GM12878 (cell line): ENCODE results near the gene CCDC24.

Experiments used
- EZH2 ChIP-seq: IDR thresholded peaks from 2 replicates; pipeline ENCODE4 v1.6.1; 2012; ENCODE audit warnings: low read depth, mild to moderate bottlenecking, control low read depth, inconsistent platforms, low read length, borderline replicate concordance; ENCODE audit not compliant: control insufficient read depth
- HDAC6 ChIP-seq: fragments of 200-600 bp; sonication (generic); IDR thresholded peaks from one replicate; pipeline ENCODE4 v1.8.0; 2017; ENCODE audit warnings: antibody characterized with exemption; ENCODE audit not compliant: unreplicated experiment
- HDGF ChIP-seq: fragments of 450-650 bp; IDR thresholded peaks from 2 replicates; pipeline ENCODE4 v1.6.1; 2016; ENCODE audit warnings: antibody characterized with exemption
- NR2C2 ChIP-seq: IDR thresholded peaks from 2 replicates; pipeline ENCODE4 v1.6.1; 2011; ENCODE audit warnings: borderline replicate concordance, low read depth; ENCODE audit not compliant: control insufficient read depth, insufficient read length
- NRF1 ChIP-seq: conservative IDR thresholded peaks from 2 replicates; pipeline ENCODE4 v1.6.1; 2011; ENCODE audit warnings: mild to moderate bottlenecking, low read depth, low read length, improper control_type of control experiment
- RAD21 ChIP-seq: IDR thresholded peaks from 2 replicates; pipeline ENCODE4 v1.6.1; 2011; ENCODE audit warnings: mild to moderate bottlenecking, low read depth, low read length, moderate library complexity; ENCODE audit not compliant: insufficient read depth
- SIN3A ChIP-seq: IDR thresholded peaks from 2 replicates; pipeline ENCODE4 v1.6.1; 2012; ENCODE audit warnings: low read depth, low read length, improper control_type of control experiment
- SREBF1 ChIP-seq: IDR thresholded peaks from 2 replicates; pipeline ENCODE4 v1.6.1; 2012; ENCODE audit warnings: mild to moderate bottlenecking, low read length
- TF ChIP-seq, protein P1 (sequence below), 3 experiments: IDR thresholded peaks in 2 of 3; conservative IDR thresholded peaks in 1 of 3; 2 replicates each; pipeline ENCODE4 v1.5.1; 2011; ENCODE audit warnings: low read depth in 3 of 3, low read length in 3 of 3, mild to moderate bottlenecking in 3 of 3, control low read depth in 2 of 3, moderate library complexity in 2 of 3, inconsistent platforms in 1 of 3, mixed read lengths in 1 of 3; ENCODE audit not compliant: control insufficient read depth in 2 of 3, insufficient read depth in 1 of 3; ENCODE audit errors: extremely low read depth in 1 of 3
- TF ChIP-seq, protein P2 (sequence below): IDR thresholded peaks from 2 replicates; pipeline ENCODE4 v1.6.1; 2012; ENCODE audit warnings: low read depth, low read length, improper control_type of control experiment
- TF ChIP-seq, protein P3 (sequence below): IDR thresholded peaks from 2 replicates; pipeline ENCODE4 v1.6.1; 2012; ENCODE audit warnings: improper control_type of control experiment, low read depth, low read length; ENCODE audit not compliant: insufficient replicate concordance
- TF ChIP-seq, protein P4 (sequence below): IDR thresholded peaks from 2 replicates; pipeline ENCODE4 v1.6.1; 2012; ENCODE audit warnings: low read depth, low read length, improper control_type of control experiment

DNA sequence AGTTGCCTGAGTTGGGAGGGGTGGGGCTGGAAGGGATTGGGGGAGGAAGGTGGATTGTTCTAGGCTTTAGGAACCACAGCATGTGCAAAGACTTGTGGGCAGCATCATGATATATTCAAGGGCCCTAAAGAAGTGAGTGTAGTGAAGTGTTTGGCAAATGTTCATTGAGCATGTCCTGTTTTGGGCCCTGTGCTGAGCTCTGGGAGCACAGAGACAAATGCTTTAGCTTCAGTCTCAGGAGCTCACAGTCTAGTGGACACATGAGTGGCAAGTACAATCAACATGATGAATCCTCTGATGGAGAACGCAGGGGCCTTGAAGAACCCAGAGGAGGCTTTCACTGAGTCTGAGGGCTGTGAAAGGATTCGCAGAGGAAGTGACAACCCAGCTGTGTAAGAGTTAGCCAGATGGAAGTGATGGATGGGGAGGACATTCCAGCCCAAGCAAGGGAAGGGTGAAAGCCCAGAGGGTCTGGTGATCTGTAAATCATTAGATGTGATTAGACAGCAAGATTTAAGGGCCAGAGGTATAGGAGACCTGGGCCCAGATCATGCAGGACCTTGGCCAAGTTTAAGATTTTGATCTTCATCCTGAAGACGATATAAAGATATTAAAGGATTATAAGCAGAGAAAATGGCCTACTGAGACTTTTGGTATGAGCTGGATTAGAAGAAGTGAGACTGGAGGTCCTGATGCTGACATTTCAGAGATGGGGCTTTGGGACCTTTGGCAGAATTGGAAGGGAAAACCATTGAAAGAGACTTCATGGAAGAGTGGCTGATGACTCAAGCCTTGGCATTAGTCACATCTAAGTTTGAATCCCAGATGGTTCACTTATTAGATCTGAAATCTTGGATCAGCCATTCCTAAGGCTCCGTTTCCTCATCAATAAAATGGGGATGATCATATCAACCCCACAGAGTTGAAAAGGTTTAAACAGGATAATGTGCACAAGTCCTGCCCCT, 40.1 kb upstream of the CCDC24 start:
- TF ChIP-seq, protein P1, sequence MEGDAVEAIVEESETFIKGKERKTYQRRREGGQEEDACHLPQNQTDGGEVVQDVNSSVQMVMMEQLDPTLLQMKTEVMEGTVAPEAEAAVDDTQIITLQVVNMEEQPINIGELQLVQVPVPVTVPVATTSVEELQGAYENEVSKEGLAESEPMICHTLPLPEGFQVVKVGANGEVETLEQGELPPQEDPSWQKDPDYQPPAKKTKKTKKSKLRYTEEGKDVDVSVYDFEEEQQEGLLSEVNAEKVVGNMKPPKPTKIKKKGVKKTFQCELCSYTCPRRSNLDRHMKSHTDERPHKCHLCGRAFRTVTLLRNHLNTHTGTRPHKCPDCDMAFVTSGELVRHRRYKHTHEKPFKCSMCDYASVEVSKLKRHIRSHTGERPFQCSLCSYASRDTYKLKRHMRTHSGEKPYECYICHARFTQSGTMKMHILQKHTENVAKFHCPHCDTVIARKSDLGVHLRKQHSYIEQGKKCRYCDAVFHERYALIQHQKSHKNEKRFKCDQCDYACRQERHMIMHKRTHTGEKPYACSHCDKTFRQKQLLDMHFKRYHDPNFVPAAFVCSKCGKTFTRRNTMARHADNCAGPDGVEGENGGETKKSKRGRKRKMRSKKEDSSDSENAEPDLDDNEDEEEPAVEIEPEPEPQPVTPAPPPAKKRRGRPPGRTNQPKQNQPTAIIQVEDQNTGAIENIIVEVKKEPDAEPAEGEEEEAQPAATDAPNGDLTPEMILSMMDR (IDR thresholded peaks at IDR 0.05 in 2 of 3, conservative IDR thresholded peaks at IDR 0.05 in 1 of 3; ENCODE audit: control insufficient read depth in 2 of 3, extremely low read depth in 1 of 3, insufficient read depth in 1 of 3, low read depth in 3 of 3, low read length in 3 of 3), result no peak
- TF ChIP-seq HDGF (no peak), SREBF1 (no peak), HDAC6 (no peak), NRF1 (no peak), SIN3A (no peak), RAD21 (no peak), NR2C2 (no peak), EZH2 (no peak)
- TF ChIP-seq, protein P2, sequence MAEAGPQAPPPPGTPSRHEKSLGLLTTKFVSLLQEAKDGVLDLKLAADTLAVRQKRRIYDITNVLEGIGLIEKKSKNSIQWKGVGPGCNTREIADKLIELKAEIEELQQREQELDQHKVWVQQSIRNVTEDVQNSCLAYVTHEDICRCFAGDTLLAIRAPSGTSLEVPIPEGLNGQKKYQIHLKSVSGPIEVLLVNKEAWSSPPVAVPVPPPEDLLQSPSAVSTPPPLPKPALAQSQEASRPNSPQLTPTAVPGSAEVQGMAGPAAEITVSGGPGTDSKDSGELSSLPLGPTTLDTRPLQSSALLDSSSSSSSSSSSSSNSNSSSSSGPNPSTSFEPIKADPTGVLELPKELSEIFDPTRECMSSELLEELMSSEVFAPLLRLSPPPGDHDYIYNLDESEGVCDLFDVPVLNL, result no peak
- TF ChIP-seq, protein P3, sequence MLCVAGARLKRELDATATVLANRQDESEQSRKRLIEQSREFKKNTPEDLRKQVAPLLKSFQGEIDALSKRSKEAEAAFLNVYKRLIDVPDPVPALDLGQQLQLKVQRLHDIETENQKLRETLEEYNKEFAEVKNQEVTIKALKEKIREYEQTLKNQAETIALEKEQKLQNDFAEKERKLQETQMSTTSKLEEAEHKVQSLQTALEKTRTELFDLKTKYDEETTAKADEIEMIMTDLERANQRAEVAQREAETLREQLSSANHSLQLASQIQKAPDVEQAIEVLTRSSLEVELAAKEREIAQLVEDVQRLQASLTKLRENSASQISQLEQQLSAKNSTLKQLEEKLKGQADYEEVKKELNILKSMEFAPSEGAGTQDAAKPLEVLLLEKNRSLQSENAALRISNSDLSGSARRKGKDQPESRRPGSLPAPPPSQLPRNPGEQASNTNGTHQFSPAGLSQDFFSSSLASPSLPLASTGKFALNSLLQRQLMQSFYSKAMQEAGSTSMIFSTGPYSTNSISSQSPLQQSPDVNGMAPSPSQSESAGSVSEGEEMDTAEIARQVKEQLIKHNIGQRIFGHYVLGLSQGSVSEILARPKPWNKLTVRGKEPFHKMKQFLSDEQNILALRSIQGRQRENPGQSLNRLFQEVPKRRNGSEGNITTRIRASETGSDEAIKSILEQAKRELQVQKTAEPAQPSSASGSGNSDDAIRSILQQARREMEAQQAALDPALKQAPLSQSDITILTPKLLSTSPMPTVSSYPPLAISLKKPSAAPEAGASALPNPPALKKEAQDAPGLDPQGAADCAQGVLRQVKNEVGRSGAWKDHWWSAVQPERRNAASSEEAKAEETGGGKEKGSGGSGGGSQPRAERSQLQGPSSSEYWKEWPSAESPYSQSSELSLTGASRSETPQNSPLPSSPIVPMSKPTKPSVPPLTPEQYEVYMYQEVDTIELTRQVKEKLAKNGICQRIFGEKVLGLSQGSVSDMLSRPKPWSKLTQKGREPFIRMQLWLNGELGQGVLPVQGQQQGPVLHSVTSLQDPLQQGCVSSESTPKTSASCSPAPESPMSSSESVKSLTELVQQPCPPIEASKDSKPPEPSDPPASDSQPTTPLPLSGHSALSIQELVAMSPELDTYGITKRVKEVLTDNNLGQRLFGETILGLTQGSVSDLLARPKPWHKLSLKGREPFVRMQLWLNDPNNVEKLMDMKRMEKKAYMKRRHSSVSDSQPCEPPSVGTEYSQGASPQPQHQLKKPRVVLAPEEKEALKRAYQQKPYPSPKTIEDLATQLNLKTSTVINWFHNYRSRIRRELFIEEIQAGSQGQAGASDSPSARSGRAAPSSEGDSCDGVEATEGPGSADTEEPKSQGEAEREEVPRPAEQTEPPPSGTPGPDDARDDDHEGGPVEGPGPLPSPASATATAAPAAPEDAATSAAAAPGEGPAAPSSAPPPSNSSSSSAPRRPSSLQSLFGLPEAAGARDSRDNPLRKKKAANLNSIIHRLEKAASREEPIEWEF, result no peak
- TF ChIP-seq, protein P4, sequence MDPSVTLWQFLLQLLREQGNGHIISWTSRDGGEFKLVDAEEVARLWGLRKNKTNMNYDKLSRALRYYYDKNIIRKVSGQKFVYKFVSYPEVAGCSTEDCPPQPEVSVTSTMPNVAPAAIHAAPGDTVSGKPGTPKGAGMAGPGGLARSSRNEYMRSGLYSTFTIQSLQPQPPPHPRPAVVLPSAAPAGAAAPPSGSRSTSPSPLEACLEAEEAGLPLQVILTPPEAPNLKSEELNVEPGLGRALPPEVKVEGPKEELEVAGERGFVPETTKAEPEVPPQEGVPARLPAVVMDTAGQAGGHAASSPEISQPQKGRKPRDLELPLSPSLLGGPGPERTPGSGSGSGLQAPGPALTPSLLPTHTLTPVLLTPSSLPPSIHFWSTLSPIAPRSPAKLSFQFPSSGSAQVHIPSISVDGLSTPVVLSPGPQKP, result no peak
